Peyer's patch (tissue), 4 donors: ENCODE measurements around the gene BRAT1. TPM values are rescaled to one million over a fixed set of nuclear protein-coding genes. Genes with fewer than 3 reads are reported as not detected.
"Not testable (repeated sequence)": the region's sequence is repeated elsewhere in the genome, so short reads cannot be mapped to it uniquely, and the experiment has no call there.

ENCODE experiments used
- DNase-seq, 3 donors: peaks; one replicate each; pipeline ENCODE4 v3.0.0-alpha.2; 2017 to 2019
- H3K27ac ChIP-seq, 4 donors: fragments of 200-600 bp; sonication (generic); one replicate each; pipeline ENCODE4 v1.5.1; 2016 to 2019
- H3K27me3 ChIP-seq, 2 donors: fragments of 200-600 bp; sonication (generic); one replicate each; pipeline ENCODE4 v1.5.1; 2019
- H3K36me3 ChIP-seq, 3 donors: fragments of 200-600 bp; sonication (generic); one replicate each; pipeline ENCODE4 v1.5.1; 2016 to 2019
- H3K4me1 ChIP-seq, 4 donors: fragments of 200-600 bp; sonication (generic); one replicate each; pipeline ENCODE4 v1.5.1; 2016 to 2019
- H3K4me3 ChIP-seq, 4 donors: fragments of 200-600 bp; sonication (generic); 1 replicate in 3 of 4; 2 replicates in 1 of 4; pipeline ENCODE4 v1.5.1; 2016 to 2019; ENCODE audit warnings: mild to moderate bottlenecking in 1 of 4
- H3K9me3 ChIP-seq, 4 donors: fragments of 200-600 bp; sonication (generic); one replicate each; pipeline ENCODE4 v1.5.1; 2016 to 2019; ENCODE audit warnings: mild to moderate bottlenecking in 1 of 4
- CTCF ChIP-seq, 6 experiments: fragments of 450-650 bp in 4 of 6; fragments of 200-600 bp in 2 of 6; sonication (generic) in 1 of 6; IDR thresholded peaks; one replicate each; pipeline ENCODE4 v1.5.1; 2017 to 2019; ENCODE audit warnings: antibody characterized with exemption in 6 of 6, mild to moderate bottlenecking in 3 of 6, moderate library complexity in 1 of 6
- POLR2A ChIP-seq, 2 donors: fragments of 450-650 bp; IDR thresholded peaks; one replicate each; pipeline ENCODE4 v1.5.1; 2017; ENCODE audit warnings: antibody characterized with exemption in 2 of 2, mild to moderate bottlenecking in 2 of 2, moderate library complexity in 2 of 2
- total RNA-seq, 4 donors: library from RNA; depleted of rRNA; stranded (reverse); fragments of >200 nt; gene quantifications; one replicate each; pipeline ENCODE4 v1.1.0, GENCODE V29; 2016

The BRAT1 gene
- total RNA-seq, 4 donors from 2014 or later = 43.3 to 73.3 (median 54.1) TPM

GRCh38 chr7:2540641-2541051, 14.7 kb downstream of the BRAT1 start:
- Histone ChIP-seq H3K27me3 (no peaks in the 10 kb centered on the region), H3K9me3 (no peaks in the 10 kb centered on the region), H3K27ac (no peak overlapping the region), H3K4me3 (no peak overlapping the region), H3K4me1 (no peaks in the 10 kb centered on the region), H3K36me3 (peaks cover 0 to 75% (median 0%) of the 10 kb centered on the region in 3 donors)
- TF ChIP-seq CTCF (IDR thresholded peaks at IDR 0.05) = no peak
- TF ChIP-seq POLR2A (IDR thresholded peaks at IDR 0.05) = no peak
- peak in 2 of 3 donors; percentile 14 to 45 for DNase-seq

GRCh38 chr7:2540133-2540532, 15.2 kb downstream of the BRAT1 start:
- Histone ChIP-seq H3K36me3 (peaks cover 0 to 71% (median 0%) of the 10 kb centered on the region in 3 donors), H3K4me1 (no peaks in the 10 kb centered on the region), H3K9me3 (no peaks in the 10 kb centered on the region), H3K4me3 (no peak overlapping the region), H3K27me3 (no peaks in the 10 kb centered on the region), H3K27ac (no peak overlapping the region)
- TF ChIP-seq POLR2A (IDR thresholded peaks at IDR 0.05) (no peak), CTCF (IDR thresholded peaks at IDR 0.05) (no peak)
- DNase-seq = peak in 1 of 3 donors; percentile 27

GRCh38 chr7:2539031-2539911, 16.1 kb downstream of the BRAT1 start:
- no peaks in the 10 kb centered on the region for H3K4me1 ChIP-seq
- no peaks in the 10 kb centered on the region for H3K27me3 ChIP-seq
- no peak overlapping the region for H3K27ac ChIP-seq
- DNase-seq = peak in 2 of 3 donors; percentile 41 to 44
- H3K9me3 ChIP-seq = no peaks in the 10 kb centered on the region
- peaks cover 0 to 62% (median 0%) of the 10 kb centered on the region in 3 donors for H3K36me3 ChIP-seq
- no peak for TF ChIP-seq POLR2A (IDR thresholded peaks at IDR 0.05)
- no peak for TF ChIP-seq CTCF (IDR thresholded peaks at IDR 0.05)
- H3K4me3 ChIP-seq = no peak overlapping the region

- Histone ChIP-seq H3K36me3 (peaks cover 0 to 54% (median 0%) of the 10 kb centered on the region in 3 donors), H3K4me3 (no peak overlapping the region), H3K4me1 (no peaks in the 10 kb centered on the region), H3K27me3 (no peaks in the 10 kb centered on the region), H3K9me3 (no peaks in the 10 kb centered on the region), H3K27ac (no peak overlapping the region)
- TF ChIP-seq POLR2A (IDR thresholded peaks at IDR 0.05) = no peak
- TF ChIP-seq CTCF (IDR thresholded peaks at IDR 0.05) = no peak
- DNase-seq = peak in 2 of 3 donors; percentile 46
These were observed 17.1 kb downstream of the BRAT1 start for GRCh38 chr7:2537981-2538851.

- H3K4me3 ChIP-seq, H3K27me3 ChIP-seq, H3K4me1 ChIP-seq, H3K27ac ChIP-seq, H3K9me3 ChIP-seq: not testable (repeated sequence)
- H3K36me3 ChIP-seq = peaks cover 0 to 32% (median 0%) of the 10 kb centered on the region in 3 donors
- DNase-seq = peak in 2 of 3 donors; percentile 46 to 60
These were observed 19.3 kb downstream of the BRAT1 start for GRCh38 chr7:2535872-2536627.

GRCh38 chr7:2534214-2534613, 21.1 kb downstream of the BRAT1 start:
- not testable (repeated sequence) for H3K27ac ChIP-seq, H3K4me3 ChIP-seq, H3K27me3 ChIP-seq, DNase-seq, H3K9me3 ChIP-seq
- H3K4me1 ChIP-seq = peaks cover 6 to 28% (median 21%) of the 10 kb centered on the region in 4 donors
- H3K36me3 ChIP-seq = peaks cover 0 to 15% (median 0%) of the 10 kb centered on the region in 3 donors

GRCh38 chr7:2533566-2533965, 21.8 kb downstream of the BRAT1 start:
- not testable (repeated sequence) for DNase-seq, H3K27ac ChIP-seq, H3K4me3 ChIP-seq, H3K27me3 ChIP-seq, H3K9me3 ChIP-seq
- H3K4me1 ChIP-seq = peaks cover 6 to 34% (median 27%) of the 10 kb centered on the region in 4 donors
- H3K36me3 ChIP-seq = peaks cover 0 to 13% (median 0%) of the 10 kb centered on the region in 3 donors

- DNase-seq, H3K27me3 ChIP-seq, H3K27ac ChIP-seq, H3K4me3 ChIP-seq, H3K9me3 ChIP-seq, H3K36me3 ChIP-seq: not testable (repeated sequence)
- peaks cover 6 to 42% (median 34%) of the 10 kb centered on the region in 4 donors for H3K4me1 ChIP-seq
These were observed 22.5 kb downstream of the BRAT1 start for GRCh38 chr7:2532816-2533215.

- H3K27ac ChIP-seq = peak overlapping the region in 2 of 4 donors; percentile 49 to 81
- H3K27me3 ChIP-seq = not testable (repeated sequence)
These were observed 23.0 kb downstream of the BRAT1 start for GRCh38 chr7:2532199-2532772.

More at GRCh38 chr7:2532199-2532772, 23.0 kb downstream of the BRAT1 start:
- H3K36me3 ChIP-seq, H3K4me3 ChIP-seq, H3K9me3 ChIP-seq: not testable (repeated sequence)
- H3K4me1 ChIP-seq = peaks cover 9 to 47% (median 40%) of the 10 kb centered on the region in 4 donors
- DNase-seq = peak in 2 of 3 donors; percentile 69 to 71
